KOPT-K1 (cell line): ENCODE measurements around the gene MAN1A1.

Experiments used
- H3K27ac ChIP-seq: fragments of 200-600 bp; sonication (generic); 2 replicates; pipeline ENCODE4 v1.5.1; 2016; ENCODE audit warnings: antibody characterized with exemption, mild to moderate bottlenecking, low read depth, low read length; ENCODE audit not compliant: poor library complexity, severe bottlenecking
- H3K36me3 ChIP-seq: fragments of 200-600 bp; sonication (generic); 2 replicates; pipeline ENCODE4 v1.5.1; 2017; ENCODE audit warnings: antibody characterized with exemption, mild to moderate bottlenecking, low read length, moderate library complexity; ENCODE audit not compliant: insufficient read depth
- H3K9me3 ChIP-seq: fragments of 200-600 bp; sonication (generic); 2 replicates; pipeline ENCODE4 v1.5.1; 2017; ENCODE audit warnings: antibody characterized with exemption, low read length, mild to moderate bottlenecking; ENCODE audit not compliant: insufficient read depth, poor library complexity, severe bottlenecking

The MAN1A1 gene

GRCh38 chr6:119324718-119325117 is 24.8 kb downstream of the MAN1A1 start:
- H3K9me3 ChIP-seq, result no peaks in the 10 kb centered on the region
- H3K36me3 ChIP-seq, result peaks cover 12% of the 10 kb centered on the region; the same call in 1 of the 2 replicates
- H3K27ac ChIP-seq, result no peak overlapping the region

- H3K9me3 ChIP-seq, result no peaks in the 10 kb centered on the region
- H3K27ac ChIP-seq, result no peak overlapping the region
- peaks cover 12% of the 10 kb centered on the region; the same call in 1 of the 2 replicates for H3K36me3 ChIP-seq
These were observed 25.6 kb downstream of the MAN1A1 start for GRCh38 chr6:119323931-119324330.

GRCh38 chr6:119323478-119323877 is 26.1 kb downstream of the MAN1A1 start:
- H3K36me3 ChIP-seq, result peaks cover 12% of the 10 kb centered on the region; the same call in 1 of the 2 replicates
- no peak overlapping the region for H3K27ac ChIP-seq
- H3K9me3 ChIP-seq, result no peaks in the 10 kb centered on the region

GRCh38 chr6:119322715-119323350 is 26.7 kb downstream of the MAN1A1 start:
- no peaks in the 10 kb centered on the region for H3K9me3 ChIP-seq
- peaks cover 15% of the 10 kb centered on the region; the same call in 1 of the 2 replicates for H3K36me3 ChIP-seq
- peak overlapping the region; percentile 40 for H3K27ac ChIP-seq

GRCh38 chr6:119322034-119322433 is 27.5 kb downstream of the MAN1A1 start:
- peaks cover 15% of the 10 kb centered on the region; the same call in 1 of the 2 replicates for H3K36me3 ChIP-seq
- H3K27ac ChIP-seq, result peak overlapping the region; percentile 40
- H3K9me3 ChIP-seq, result no peaks in the 10 kb centered on the region

- Histone ChIP-seq H3K9me3 (no peaks in the 10 kb centered on the region), H3K27ac (no peak overlapping the region)
These were observed 29.9 kb downstream of the MAN1A1 start for GRCh38 chr6:119319694-119320093.

GRCh38 chr6:119318730-119319129 is 30.8 kb downstream of the MAN1A1 start:
- no peaks in the 10 kb centered on the region for H3K9me3 ChIP-seq
- H3K36me3 ChIP-seq, result 0 out of 2 replicates have a peak, but pooled peaks cover 3% of the 10 kb centered on the region
- no peak overlapping the region for H3K27ac ChIP-seq

More at GRCh38 chr6:119319694-119320093, 29.9 kb downstream of the MAN1A1 start:
- 0 out of 2 replicates have a peak, but pooled peaks cover 3% of the 10 kb centered on the region for H3K36me3 ChIP-seq

- 0 out of 2 replicates have a peak, but pooled peaks cover 3% of the 10 kb centered on the region for H3K36me3 ChIP-seq
- H3K27ac ChIP-seq, result no peak overlapping the region
- H3K9me3 ChIP-seq, result no peaks in the 10 kb centered on the region
These were observed 31.4 kb downstream of the MAN1A1 start for GRCh38 chr6:119318176-119318575.

GRCh38 chr6:119317007-119317406 is 32.6 kb downstream of the MAN1A1 start:
- H3K27ac ChIP-seq, result peak overlapping the region; percentile 34
- H3K36me3 ChIP-seq, result 0 out of 2 replicates have a peak, but pooled peaks cover 3% of the 10 kb centered on the region
- no peaks in the 10 kb centered on the region for H3K9me3 ChIP-seq

- H3K36me3 ChIP-seq, result 0 out of 2 replicates have a peak, but pooled peaks cover 3% of the 10 kb centered on the region
These were observed 34.7 kb downstream of the MAN1A1 start for GRCh38 chr6:119314885-119315272.

GRCh38 chr6:119313937-119314884 is 35.4 kb downstream of the MAN1A1 start:
- H3K36me3 ChIP-seq, result 0 out of 2 replicates have a peak, but pooled peaks cover 3% of the 10 kb centered on the region
- no peaks in the 10 kb centered on the region for H3K9me3 ChIP-seq

More at GRCh38 chr6:119314885-119315272, 34.7 kb downstream of the MAN1A1 start:
- H3K9me3 ChIP-seq, result no peaks in the 10 kb centered on the region
- peak overlapping the region; percentile 97 for H3K27ac ChIP-seq

GRCh38 chr6:119312875-119313338 is 36.7 kb downstream of the MAN1A1 start:
- H3K36me3 ChIP-seq, result no peaks in the 10 kb centered on the region; the same call in 1 of the 2 replicates
- H3K27ac ChIP-seq, result peak overlapping the region; percentile 97
- no peaks in the 10 kb centered on the region for H3K9me3 ChIP-seq

More at GRCh38 chr6:119313937-119314884, 35.4 kb downstream of the MAN1A1 start:
- peak overlapping the region; percentile 97 for H3K27ac ChIP-seq

GRCh38 chr6:119312441-119312840 is 37.1 kb downstream of the MAN1A1 start:
- Histone ChIP-seq H3K27ac (peak overlapping the region; percentile 97), H3K36me3 (no peaks in the 10 kb centered on the region; the same call in 1 of the 2 replicates), H3K9me3 (no peaks in the 10 kb centered on the region)

GRCh38 chr6:119311514-119312142 is 37.9 kb downstream of the MAN1A1 start:
- H3K27ac ChIP-seq, result peak overlapping the region; percentile 97
- H3K9me3 ChIP-seq, result no peaks in the 10 kb centered on the region
- peaks cover 4% of the 10 kb centered on the region for H3K36me3 ChIP-seq
